CD4-positive, alpha-beta T cell treated with Interferon gamma for 1 hour (primary cell): ENCODE data around the gene ADM.

Source experiments
- DNase-seq: peaks from one replicate; pipeline ENCODE4 v3.0.0-alpha.2; 2020

The ADM gene

GRCh38 chr11:10291801-10292638 is 12.9 kb upstream of the ADM start:
- DNase-seq: no peak

- peak; percentile 81 for DNase-seq
Measured at GRCh38 chr11:10293423-10294289, 11.2 kb upstream of the ADM start, which contains the start of gene SBF2. Gene SBF2 (minus strand): TSS chr11:10294219. CDS start chr11:10294069, 150 bp downstream.

GRCh38 chr11:10294290-10294953 is 10.5 kb upstream of the ADM start:
- no peak for DNase-seq

GRCh38 chr11:10295064-10295901 is 9.6 kb upstream of the ADM start:
- DNase-seq: no peak

GRCh38 chr11:10298342-10298741 is 6.5 kb upstream of the ADM start:
- DNase-seq: peak; percentile 22

GRCh38 chr11:10301656-10302358 is 3.1 kb upstream of the ADM start:
- DNase-seq: no peak

GRCh38 chr11:10302359-10302743 is 2.5 kb upstream of the ADM start:
- DNase-seq: no peak

- peak; percentile 73 for DNase-seq
Measured at GRCh38 chr11:10302744-10303557, 1.9 kb upstream of the ADM start.

- peak; percentile 46 for DNase-seq
Measured at GRCh38 chr11:10303558-10304363, 1.1 kb upstream of the ADM start.

- no peak for DNase-seq
Measured at GRCh38 chr11:10305262-10305963, 540 bp downstream of the ADM start.

- DNase-seq: no peak
Measured at GRCh38 chr11:10305964-10306918, 1.4 kb downstream of the ADM start.

GRCh38 chr11:10307022-10307399 is 2.1 kb downstream of the ADM start:
- no peak for DNase-seq

GRCh38 chr11:10307400-10308200 is 2.7 kb downstream of the ADM start:
- peak; percentile 82 for DNase-seq

- DNase-seq: no peak
Measured at GRCh38 chr11:10308201-10308954, 3.5 kb downstream of the ADM start.

GRCh38 chr11:10309163-10310093 is 4.6 kb downstream of the ADM start:
- DNase-seq: no peak
